AG09309 (cell line): ENCODE results near the gene NKAIN2.

Experiments
- DNase-seq: peaks from one replicate; pipeline ENCODE4 v3.0.0-alpha.2; 2010; ENCODE audit warnings: low read depth
- H3K4me3 ChIP-seq: 2 replicates; pipeline ENCODE4 v1.5.1; 2011; ENCODE audit warnings: mild to moderate bottlenecking, low read depth, low read length, moderate library complexity; ENCODE audit not compliant: control insufficient read depth
- CTCF ChIP-seq: IDR thresholded peaks from 2 replicates; pipeline ENCODE4 v1.5.1; 2011; ENCODE audit warnings: mild to moderate bottlenecking, low read depth, low read length, inconsistent platforms; ENCODE audit not compliant: insufficient read depth, control insufficient read depth; ENCODE audit errors: missing control alignments

Gene NKAIN2

DNA sequence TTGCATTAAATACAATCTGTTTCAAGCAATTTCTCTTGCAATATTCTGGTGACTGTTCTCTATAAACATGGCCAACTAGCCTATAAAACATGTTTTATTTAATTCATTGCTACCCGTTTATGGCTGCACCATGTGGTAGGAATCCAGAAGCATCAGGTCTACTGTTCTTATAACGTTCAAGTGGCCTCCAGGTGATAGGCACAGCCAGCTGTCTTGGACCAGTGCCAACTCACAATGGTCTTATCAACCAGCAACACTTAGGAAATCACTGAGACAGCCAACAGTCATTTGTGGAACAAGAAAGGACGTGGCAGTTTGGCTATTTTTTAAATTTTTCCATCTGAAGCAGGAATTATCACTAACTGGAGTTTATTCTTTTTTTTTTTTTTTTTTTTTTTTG is 193.6 kb downstream of the NKAIN2 start:
- H3K4me3 ChIP-seq = no peak overlapping the region
- TF ChIP-seq CTCF = no peak
- no peak for DNase-seq

- no peak overlapping the region for H3K4me3 ChIP-seq
- TF ChIP-seq CTCF = no peak
- DNase-seq = no peak
Measured at GRCh38 chr6:124002377-124003081, 198.9 kb downstream of the NKAIN2 start.

GRCh38 chr6:124007266-124007665 is 203.6 kb downstream of the NKAIN2 start:
- no peak for DNase-seq
- H3K4me3 ChIP-seq = no peak overlapping the region
- no peak for TF ChIP-seq CTCF

GRCh38 chr6:124008000-124008987 is 204.6 kb downstream of the NKAIN2 start:
- TF ChIP-seq CTCF = no peak
- no peak for DNase-seq
- H3K4me3 ChIP-seq = no peak overlapping the region

DNA sequence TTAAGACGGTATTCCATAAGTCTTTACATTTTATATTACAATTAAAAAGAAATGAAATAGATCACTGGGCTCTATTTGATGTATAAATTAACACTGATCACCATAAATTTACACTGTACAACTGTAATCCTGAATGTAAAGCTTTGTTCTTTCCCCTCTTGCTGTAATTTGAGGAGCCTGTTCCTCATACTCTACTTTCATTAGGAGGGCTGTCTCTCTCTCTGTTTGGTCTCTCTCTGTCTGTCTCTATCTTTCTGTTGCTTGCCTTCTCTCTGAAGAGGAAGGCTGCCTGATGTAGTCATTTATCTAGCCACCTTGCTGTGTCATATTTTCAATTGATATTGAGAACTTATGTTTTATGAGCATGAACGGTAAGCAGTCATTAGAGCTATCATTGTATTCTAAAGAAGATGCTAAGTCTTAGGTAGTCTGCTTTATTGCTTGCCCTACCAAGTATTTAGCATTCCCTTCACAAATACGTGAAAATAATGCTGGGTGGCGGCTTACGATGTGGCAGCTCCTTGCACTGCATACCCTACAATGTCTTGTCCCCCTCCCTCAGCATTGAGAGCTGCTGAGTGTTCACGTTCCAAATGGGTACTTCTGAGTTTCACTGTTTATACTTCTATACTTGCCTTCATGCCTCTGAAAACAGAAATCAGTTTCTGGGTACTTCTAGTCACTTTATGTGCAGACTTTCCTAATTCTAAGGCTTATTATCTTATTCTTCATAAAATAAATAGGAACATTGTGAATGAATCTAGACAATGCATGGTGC is 205.5 kb downstream of the NKAIN2 start:
- DNase-seq = no peak
- H3K4me3 ChIP-seq = no peak overlapping the region
- no peak for TF ChIP-seq CTCF

- no peak for TF ChIP-seq CTCF
- no peak for DNase-seq
- H3K4me3 ChIP-seq = no peak overlapping the region
Measured at GRCh38 chr6:124010574-124010973, 206.9 kb downstream of the NKAIN2 start.
